ENCODE data around the gene FRMD4A. TPM values are rescaled to one million over a fixed set of nuclear protein-coding genes. Genes with fewer than 3 reads are reported as not detected.
"Not testable (repeated sequence)": the region's sequence is repeated elsewhere in the genome, so short reads cannot be mapped to it uniquely, and the experiment has no call there.

The FRMD4A gene
- total RNA-seq, 3 donors from 2014 or later = 0.46 to 1.4 (median 0.76) TPM

DNA sequence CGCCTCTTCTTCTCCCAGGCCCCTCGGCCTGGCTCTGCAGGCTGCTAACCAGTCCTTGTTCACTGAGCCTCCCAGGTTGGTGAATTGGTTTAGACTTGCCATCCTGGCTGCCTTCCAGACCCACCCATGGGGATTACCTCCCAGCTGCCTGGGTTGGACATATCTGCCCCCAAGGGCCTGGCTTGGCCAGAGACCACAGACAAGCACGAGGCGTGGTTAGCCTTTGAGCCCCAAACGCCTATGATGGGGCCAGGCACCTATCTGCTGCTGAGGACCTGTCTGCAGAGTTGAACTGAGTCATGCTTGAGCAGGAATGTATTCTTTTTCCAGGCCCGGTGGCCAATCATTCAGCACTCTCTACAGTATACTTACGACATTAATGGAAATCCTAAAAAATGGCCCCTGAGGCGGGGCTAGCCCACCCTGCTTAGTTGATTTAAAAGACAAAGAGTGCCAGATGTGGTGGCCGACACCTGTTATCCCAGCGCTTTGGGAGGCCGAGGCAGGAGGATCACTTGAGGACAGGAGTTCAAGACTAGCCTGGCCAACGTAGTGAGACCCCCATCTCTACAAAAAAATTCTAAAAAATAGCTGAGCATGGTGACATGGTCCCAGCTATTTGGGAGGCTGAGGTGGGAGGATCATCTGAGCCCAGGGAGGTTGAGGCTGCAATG, 361.5 kb downstream of the FRMD4A start:
- no peak for DNase-seq
- H3K36me3 Mint-ChIP-seq (ENCODE audit: insufficient read depth) = no peaks in the 10 kb centered on the region
- peaks cover 3% of the 10 kb centered on the region for H3K27me3 Mint-ChIP-seq (ENCODE audit: low read depth)
- H3K4me1 Mint-ChIP-seq (ENCODE audit: low read depth) = peaks cover 2% of the 10 kb centered on the region
- no peak for ATAC-seq
- no peak overlapping the region for H3K4me3 Mint-ChIP-seq
- H3K9me3 Mint-ChIP-seq = no peaks in the 10 kb centered on the region

- H3K27me3 Mint-ChIP-seq (ENCODE audit: low read depth) = peaks cover 5% of the 10 kb centered on the region
- H3K9me3 Mint-ChIP-seq = no peaks in the 10 kb centered on the region
- no peaks in the 10 kb centered on the region for H3K36me3 Mint-ChIP-seq (ENCODE audit: insufficient read depth)
- H3K4me3 Mint-ChIP-seq = no peak overlapping the region
- no peak for ATAC-seq
- no peak for DNase-seq
- peaks cover 4% of the 10 kb centered on the region for H3K4me1 Mint-ChIP-seq (ENCODE audit: low read depth)
Observed at GRCh38 chr10:13961853-13962252, 368.9 kb downstream of the FRMD4A start.

DNA sequence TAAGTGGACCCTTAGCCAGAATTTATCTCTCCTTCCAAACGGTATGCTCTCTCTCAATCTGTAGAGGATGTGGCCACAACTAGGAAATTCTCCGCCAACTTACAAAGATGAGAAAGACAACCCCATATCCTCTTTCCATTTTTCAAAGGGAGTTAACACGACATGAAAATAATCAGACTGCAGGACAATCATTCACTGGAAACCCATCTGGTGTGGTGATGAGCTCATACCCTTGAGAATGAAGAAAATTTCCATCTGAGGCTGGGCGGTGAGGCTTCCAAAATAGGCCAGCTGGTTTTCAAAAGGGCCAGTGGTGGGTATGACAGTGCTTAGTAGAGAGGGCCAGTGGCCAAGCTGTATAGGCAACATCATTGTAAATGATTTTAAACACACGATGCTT, 369.6 kb downstream of the FRMD4A start:
- H3K36me3 Mint-ChIP-seq (ENCODE audit: insufficient read depth) = no peaks in the 10 kb centered on the region

DNA sequence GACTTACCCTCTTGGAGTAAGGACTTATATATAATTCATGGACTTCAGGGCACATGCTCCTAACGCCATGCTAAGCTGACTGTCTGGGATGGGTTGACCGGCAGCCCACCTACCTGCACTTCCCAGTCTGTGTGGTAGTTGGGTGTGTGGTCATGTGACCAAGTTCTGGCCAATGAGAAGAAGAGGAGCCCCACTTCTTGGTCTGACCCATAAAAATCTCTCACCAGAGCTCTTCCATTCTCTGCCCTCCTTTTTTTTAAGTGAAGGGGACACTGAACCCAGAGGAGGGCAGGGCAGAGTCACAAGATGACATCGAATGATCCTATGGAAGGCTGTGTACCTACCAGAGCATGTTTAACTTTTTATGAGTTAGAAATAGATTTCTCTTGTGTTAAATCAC, 370.1 kb downstream of the FRMD4A start:
- DNase-seq (no peak), ATAC-seq (no peak)
- Mint-ChIP-seq H3K4me3 (no peak overlapping the region), H3K27me3 (ENCODE audit: low read depth) (peaks cover 5% of the 10 kb centered on the region), H3K36me3 (ENCODE audit: insufficient read depth) (no peaks in the 10 kb centered on the region), H3K4me1 (ENCODE audit: low read depth) (peaks cover 4% of the 10 kb centered on the region), H3K9me3 (no peaks in the 10 kb centered on the region)

More for the DNA sequence above, 369.6 kb downstream of the FRMD4A start:
- H3K9me3 Mint-ChIP-seq = no peaks in the 10 kb centered on the region
- peaks cover 5% of the 10 kb centered on the region for H3K27me3 Mint-ChIP-seq (ENCODE audit: low read depth)
- H3K4me3 Mint-ChIP-seq = no peak overlapping the region
- H3K4me1 Mint-ChIP-seq (ENCODE audit: low read depth) = peaks cover 4% of the 10 kb centered on the region
- DNase-seq (no peak), ATAC-seq (no peak)

DNA sequence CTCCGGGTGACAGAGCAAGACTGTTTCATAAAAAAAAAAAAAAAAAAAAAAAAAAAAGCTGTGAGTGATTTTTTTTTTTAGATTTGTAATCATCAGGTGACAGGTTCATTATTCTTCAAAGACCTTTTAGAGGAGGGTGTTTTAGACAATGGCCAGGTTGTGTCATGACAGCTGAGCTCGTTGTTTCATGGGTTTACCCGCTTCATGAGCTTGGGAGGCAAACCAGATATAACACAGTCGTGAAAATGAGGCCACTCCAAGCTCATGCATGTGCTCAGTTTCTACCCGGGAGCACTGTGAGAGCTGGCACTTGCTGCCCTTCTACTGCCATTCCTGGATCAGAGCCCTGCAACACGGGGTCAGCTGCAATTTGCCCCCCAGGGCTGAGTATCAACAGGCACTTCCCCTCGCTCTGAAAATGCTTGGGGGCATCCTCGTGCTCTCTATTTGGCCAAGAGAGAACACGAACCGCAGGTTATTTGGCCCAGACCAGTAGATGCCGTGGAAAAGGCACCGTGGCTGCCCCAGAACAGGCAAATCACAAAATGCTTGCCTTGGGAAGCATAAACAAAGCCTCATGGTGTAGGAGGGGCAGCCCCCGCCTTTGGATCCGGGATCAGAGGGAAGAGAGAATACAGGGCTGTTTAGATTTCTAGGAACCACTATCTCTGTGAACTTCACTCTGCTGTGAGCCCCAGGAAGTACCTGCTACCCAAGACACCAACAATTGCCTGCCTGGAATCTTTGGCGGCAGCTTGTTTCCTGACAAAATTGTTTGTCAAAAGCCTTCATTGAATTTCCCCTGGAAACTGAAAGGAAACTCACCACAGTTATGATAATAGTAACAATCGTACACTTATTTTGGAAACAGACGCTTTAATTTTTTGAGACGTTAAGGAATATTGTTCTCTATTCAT, 371.0 kb downstream of the FRMD4A start:
- DNase-seq = no peak

GRCh38 chr10:13957856-13958255, 372.9 kb downstream of the FRMD4A start:
- peaks cover 5% of the 10 kb centered on the region for H3K27me3 Mint-ChIP-seq (ENCODE audit: low read depth)

More for the DNA sequence above, 371.0 kb downstream of the FRMD4A start:
- Mint-ChIP-seq H3K4me1 (ENCODE audit: low read depth) (peaks cover 4% of the 10 kb centered on the region), H3K4me3 (no peak overlapping the region), H3K36me3 (ENCODE audit: insufficient read depth) (no peaks in the 10 kb centered on the region), H3K27me3 (ENCODE audit: low read depth) (peaks cover 5% of the 10 kb centered on the region), H3K9me3 (no peaks in the 10 kb centered on the region)
- ATAC-seq = no peak

GRCh38 chr10:13956826-13957225, 373.9 kb downstream of the FRMD4A start:
- DNase-seq (no peak), ATAC-seq (no peak)
- H3K9me3 Mint-ChIP-seq = no peaks in the 10 kb centered on the region
- H3K36me3 Mint-ChIP-seq (ENCODE audit: insufficient read depth) = no peaks in the 10 kb centered on the region
- no peak overlapping the region for H3K4me3 Mint-ChIP-seq
- peaks cover 5% of the 10 kb centered on the region for H3K27me3 Mint-ChIP-seq (ENCODE audit: low read depth)
- peaks cover 4% of the 10 kb centered on the region for H3K4me1 Mint-ChIP-seq (ENCODE audit: low read depth)

More at GRCh38 chr10:13957856-13958255, 372.9 kb downstream of the FRMD4A start:
- no peaks in the 10 kb centered on the region for H3K36me3 Mint-ChIP-seq (ENCODE audit: insufficient read depth)
- DNase-seq = no peak
- no peak overlapping the region for H3K4me3 Mint-ChIP-seq
- H3K4me1 Mint-ChIP-seq (ENCODE audit: low read depth) = peaks cover 4% of the 10 kb centered on the region
- no peaks in the 10 kb centered on the region for H3K9me3 Mint-ChIP-seq
- ATAC-seq = no peak

- Mint-ChIP-seq H3K36me3 (ENCODE audit: insufficient read depth) (no peaks in the 10 kb centered on the region), H3K4me3 (no peak overlapping the region), H3K4me1 (ENCODE audit: low read depth) (no peaks in the 10 kb centered on the region), H3K9me3 (peaks cover 3% of the 10 kb centered on the region), H3K27me3 (ENCODE audit: low read depth) (peaks cover 5% of the 10 kb centered on the region)
- DNase-seq = no peak
- ATAC-seq = no peak
Observed at GRCh38 chr10:13955409-13956068, 375.2 kb downstream of the FRMD4A start.

DNA sequence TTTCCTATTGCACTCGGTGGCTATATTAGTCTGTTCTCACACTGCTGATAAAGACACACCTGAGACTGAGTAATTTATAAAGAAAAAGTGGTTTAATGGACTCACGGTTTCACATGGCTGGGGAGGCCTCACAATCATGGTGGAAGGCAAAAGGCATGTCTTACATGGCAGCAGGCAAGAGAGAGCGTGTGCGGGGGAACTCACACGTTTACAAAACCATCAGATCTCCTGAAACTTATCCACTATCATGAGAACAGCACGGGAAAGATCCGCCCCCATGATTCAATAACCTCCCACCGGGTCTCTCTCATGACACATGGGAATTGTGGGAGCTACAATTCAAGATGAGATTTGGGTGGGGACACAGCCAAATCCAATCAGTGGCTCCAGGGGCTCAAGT, 376.5 kb downstream of the FRMD4A start:
- not testable (repeated sequence) for H3K27me3 Mint-ChIP-seq (ENCODE audit: low read depth); H3K9me3 Mint-ChIP-seq; DNase-seq; H3K4me3 Mint-ChIP-seq; ATAC-seq; H3K4me1 Mint-ChIP-seq (ENCODE audit: low read depth); H3K36me3 Mint-ChIP-seq (ENCODE audit: insufficient read depth)

GRCh38 chr10:13953371-13953770, 377.4 kb downstream of the FRMD4A start:
- ATAC-seq (no peak), DNase-seq (no peak)
- no peaks in the 10 kb centered on the region for H3K4me1 Mint-ChIP-seq (ENCODE audit: low read depth)
- peaks cover 4% of the 10 kb centered on the region for H3K27me3 Mint-ChIP-seq (ENCODE audit: low read depth)
- no peaks in the 10 kb centered on the region for H3K36me3 Mint-ChIP-seq (ENCODE audit: insufficient read depth)
- H3K4me3 Mint-ChIP-seq = no peak overlapping the region
- peaks cover 3% of the 10 kb centered on the region for H3K9me3 Mint-ChIP-seq

- H3K4me3 Mint-ChIP-seq = no peak overlapping the region
- peaks cover 3% of the 10 kb centered on the region for H3K9me3 Mint-ChIP-seq
Observed at GRCh38 chr10:13950543-13950939, 380.2 kb downstream of the FRMD4A start.

GRCh38 chr10:13949844-13950542, 380.7 kb downstream of the FRMD4A start:
- Mint-ChIP-seq H3K27me3 (ENCODE audit: low read depth) (peaks cover 1% of the 10 kb centered on the region), H3K36me3 (ENCODE audit: insufficient read depth) (no peaks in the 10 kb centered on the region), H3K4me1 (ENCODE audit: low read depth) (no peaks in the 10 kb centered on the region), H3K9me3 (peaks cover 3% of the 10 kb centered on the region), H3K4me3 (no peak overlapping the region)
- ATAC-seq (no peak), DNase-seq (no peak)

More at GRCh38 chr10:13950543-13950939, 380.2 kb downstream of the FRMD4A start:
- peaks cover 1% of the 10 kb centered on the region for H3K27me3 Mint-ChIP-seq (ENCODE audit: low read depth)
- no peak for DNase-seq
- H3K36me3 Mint-ChIP-seq (ENCODE audit: insufficient read depth) = no peaks in the 10 kb centered on the region
- no peaks in the 10 kb centered on the region for H3K4me1 Mint-ChIP-seq (ENCODE audit: low read depth)
- ATAC-seq = no peak

DNA sequence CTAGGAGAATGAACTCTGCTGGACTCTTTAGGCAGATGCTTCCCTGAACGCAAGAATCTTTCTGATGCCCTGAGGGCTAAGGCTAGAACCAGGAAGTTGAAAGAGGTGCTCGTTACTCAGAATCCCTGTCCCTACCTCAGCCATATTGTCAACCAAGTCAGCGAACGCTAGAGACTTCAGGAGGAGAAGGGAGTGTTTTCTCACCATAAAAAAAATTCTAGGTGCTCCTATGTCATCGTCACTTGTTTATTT, 384.6 kb downstream of the FRMD4A start:
- Mint-ChIP-seq H3K27me3 (ENCODE audit: low read depth) (peaks cover 3% of the 10 kb centered on the region), H3K4me3 (no peak overlapping the region), H3K36me3 (ENCODE audit: insufficient read depth) (no peaks in the 10 kb centered on the region), H3K4me1 (ENCODE audit: low read depth) (peaks cover 8% of the 10 kb centered on the region), H3K9me3 (peaks cover 3% of the 10 kb centered on the region)
- ATAC-seq (no peak), DNase-seq (no peak)
